ENCODE measurements around the gene MTA3.

MTA3 gene

GRCh38 chr2:42696987-42697386 lies 128.6 kb downstream of the MTA3 start:
- DNase-seq (ENCODE audit: insufficient read length) (no peak), FAIRE-seq (no peak)
- no peak for TF ChIP-seq TAF1 (IDR thresholded peaks at IDR 0.05; ENCODE audit: borderline replicate concordance, low read depth, low read length)

- no peak for TF ChIP-seq TAF1 (IDR thresholded peaks at IDR 0.05; ENCODE audit: borderline replicate concordance, low read depth, low read length)
- no peak for TF ChIP-seq POLR2A (IDR thresholded peaks at IDR 0.05; ENCODE audit: low read depth, low read length)
- no peak for TF ChIP-seq POLR2AphosphoS5 (IDR thresholded peaks at IDR 0.05; ENCODE audit: low read depth, low read length)
- DNase-seq (ENCODE audit: insufficient read length) = no peak
- FAIRE-seq = no peak
Observed at GRCh38 chr2:42698940-42699339, 130.5 kb downstream of the MTA3 start.

- TF ChIP-seq POLR2AphosphoS5 (IDR thresholded peaks at IDR 0.05; ENCODE audit: low read depth, low read length) (no peak), TAF1 (IDR thresholded peaks at IDR 0.05; ENCODE audit: borderline replicate concordance, low read depth, low read length) (no peak), POLR2A (IDR thresholded peaks at IDR 0.05; ENCODE audit: low read depth, low read length) (no peak)
- FAIRE-seq = no peak
- DNase-seq (ENCODE audit: insufficient read length) = no peak
Observed at GRCh38 chr2:42706836-42707235, 138.4 kb downstream of the MTA3 start.

DNA sequence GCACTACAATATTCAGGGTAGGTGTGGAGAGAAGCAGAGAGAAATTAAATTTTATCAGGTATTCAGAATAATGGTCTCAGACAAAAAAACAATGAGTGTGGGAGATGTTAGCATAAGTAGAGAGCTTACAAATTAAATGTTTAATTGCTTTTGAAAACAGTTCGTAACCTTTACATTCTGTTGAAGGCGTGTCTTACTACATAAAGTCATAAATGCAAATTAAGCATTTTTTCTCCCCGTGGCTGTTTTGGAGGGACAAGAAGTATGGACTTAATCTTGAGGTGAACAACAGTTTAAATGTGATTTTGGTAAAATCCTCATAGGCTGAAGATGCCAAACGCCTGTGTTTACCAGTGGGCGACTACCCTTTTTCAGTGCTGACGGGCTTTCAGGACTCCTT lies 139.7 kb downstream of the MTA3 start:
- DNase-seq (ENCODE audit: insufficient read length) (no peak), FAIRE-seq (no peak)
- TF ChIP-seq POLR2AphosphoS5 (IDR thresholded peaks at IDR 0.05; ENCODE audit: low read depth, low read length) (no peak), POLR2A (IDR thresholded peaks at IDR 0.05; ENCODE audit: low read depth, low read length) (no peak), TAF1 (IDR thresholded peaks at IDR 0.05; ENCODE audit: borderline replicate concordance, low read depth, low read length) (no peak)

DNA sequence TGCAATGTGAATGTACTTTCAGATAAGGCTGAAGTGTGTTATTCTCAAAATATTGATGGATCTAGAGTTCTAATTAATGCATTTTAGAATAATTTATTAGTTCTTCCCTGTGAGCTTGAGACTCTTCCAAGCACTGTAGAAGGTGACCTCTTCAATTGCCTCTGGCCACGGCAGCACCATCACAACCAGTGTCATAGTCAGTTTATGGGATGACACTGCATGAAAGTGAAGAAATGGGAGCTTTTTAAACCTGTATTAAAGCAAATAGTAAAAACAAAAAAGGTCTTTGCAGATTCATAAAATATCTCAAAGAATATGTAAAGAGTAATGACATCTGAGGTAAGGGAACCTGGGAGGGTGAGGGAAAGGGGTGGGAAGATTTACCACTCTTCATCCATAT lies 143.5 kb downstream of the MTA3 start:
- FAIRE-seq (no peak), DNase-seq (ENCODE audit: insufficient read length) (no peak)
- TF ChIP-seq TAF1 (IDR thresholded peaks at IDR 0.05; ENCODE audit: borderline replicate concordance, low read depth, low read length) (no peak), POLR2AphosphoS5 (IDR thresholded peaks at IDR 0.05; ENCODE audit: low read depth, low read length) (no peak), POLR2A (IDR thresholded peaks at IDR 0.05; ENCODE audit: low read depth, low read length) (no peak)

GRCh38 chr2:42712934-42713333 lies 144.5 kb downstream of the MTA3 start:
- TF ChIP-seq TAF1 (IDR thresholded peaks at IDR 0.05; ENCODE audit: borderline replicate concordance, low read depth, low read length) (no peak), POLR2A (IDR thresholded peaks at IDR 0.05; ENCODE audit: low read depth, low read length) (no peak), POLR2AphosphoS5 (IDR thresholded peaks at IDR 0.05; ENCODE audit: low read depth, low read length) (no peak)
- FAIRE-seq (no peak), DNase-seq (ENCODE audit: insufficient read length) (no peak)

- TF ChIP-seq POLR2A (IDR thresholded peaks at IDR 0.05; ENCODE audit: low read depth, low read length) = no peak
- TF ChIP-seq POLR2AphosphoS5 (IDR thresholded peaks at IDR 0.05; ENCODE audit: low read depth, low read length) = no peak
- no peak for TF ChIP-seq TAF1 (IDR thresholded peaks at IDR 0.05; ENCODE audit: borderline replicate concordance, low read depth, low read length)
- DNase-seq (ENCODE audit: insufficient read length) (no peak), FAIRE-seq (no peak)
Observed at GRCh38 chr2:42713920-42714319, 145.5 kb downstream of the MTA3 start.

- DNase-seq (ENCODE audit: insufficient read length) (no peak), FAIRE-seq (no peak)
- TF ChIP-seq POLR2AphosphoS5 (IDR thresholded peaks at IDR 0.05; ENCODE audit: low read depth, low read length) (no peak), TAF1 (IDR thresholded peaks at IDR 0.05; ENCODE audit: borderline replicate concordance, low read depth, low read length) (no peak), POLR2A (IDR thresholded peaks at IDR 0.05; ENCODE audit: low read depth, low read length) (no peak)
Observed at GRCh38 chr2:42714686-42715085, 146.3 kb downstream of the MTA3 start.

GRCh38 chr2:42721898-42722297 lies 153.5 kb downstream of the MTA3 start:
- DNase-seq (ENCODE audit: insufficient read length) (no peak), FAIRE-seq (no peak)
- no peak for TF ChIP-seq POLR2AphosphoS5 (IDR thresholded peaks at IDR 0.05; ENCODE audit: low read depth, low read length)
- no peak for TF ChIP-seq TAF1 (IDR thresholded peaks at IDR 0.05; ENCODE audit: borderline replicate concordance, low read depth, low read length)
- no peak for TF ChIP-seq POLR2A (IDR thresholded peaks at IDR 0.05; ENCODE audit: low read depth, low read length)

DNA sequence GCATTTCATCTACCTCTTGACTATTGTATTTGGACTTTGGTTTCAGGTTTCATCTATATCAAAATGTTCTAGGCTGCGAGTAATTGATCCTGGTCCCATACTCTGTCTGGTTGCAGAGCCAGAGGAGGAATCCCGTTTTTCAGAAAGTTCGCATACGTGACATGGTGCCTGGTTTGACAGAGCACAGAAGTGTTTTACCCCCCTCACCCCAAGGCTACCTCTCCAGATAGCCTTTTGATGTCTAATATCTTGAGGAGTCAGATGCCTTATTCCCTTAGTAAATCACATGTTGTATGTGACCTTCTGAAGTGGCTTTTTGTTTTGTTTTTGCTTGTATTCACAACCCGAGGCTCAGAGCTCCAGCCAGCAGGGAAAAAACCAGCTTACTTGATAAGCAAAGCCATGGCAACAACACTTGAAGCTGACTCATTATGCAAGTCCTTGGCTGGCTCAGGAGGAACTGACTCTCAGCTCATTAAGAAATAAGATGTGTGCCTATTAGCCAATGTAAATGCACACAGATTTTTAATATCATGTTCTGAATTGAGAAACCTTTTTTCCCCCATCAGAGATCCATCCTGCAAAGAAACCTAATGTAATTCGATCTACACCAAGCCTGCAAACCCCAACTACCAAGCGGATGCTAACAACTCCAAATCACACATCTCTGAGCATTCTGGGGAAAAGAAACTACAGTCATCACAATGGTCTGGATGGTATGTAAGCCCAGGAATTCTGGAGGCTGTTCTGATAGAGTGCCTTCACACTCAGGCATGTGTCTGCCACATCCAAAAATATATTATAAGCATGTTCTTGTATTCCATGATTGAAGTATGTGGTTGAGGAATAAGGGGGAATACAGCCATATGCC lies 154.1 kb downstream of the MTA3 start:
- TF ChIP-seq TAF1 (IDR thresholded peaks at IDR 0.05; ENCODE audit: borderline replicate concordance, low read depth, low read length) (no peak), POLR2AphosphoS5 (IDR thresholded peaks at IDR 0.05; ENCODE audit: low read depth, low read length) (no peak), POLR2A (IDR thresholded peaks at IDR 0.05; ENCODE audit: low read depth, low read length) (no peak)
- peak; percentile 21 for DNase-seq (ENCODE audit: insufficient read length)
- FAIRE-seq = peak; percentile 90

- DNase-seq (ENCODE audit: insufficient read length) (no peak), FAIRE-seq (no peak)
- no peak for TF ChIP-seq POLR2A (IDR thresholded peaks at IDR 0.05; ENCODE audit: low read depth, low read length)
- no peak for TF ChIP-seq TAF1 (IDR thresholded peaks at IDR 0.05; ENCODE audit: borderline replicate concordance, low read depth, low read length)
- TF ChIP-seq POLR2AphosphoS5 (IDR thresholded peaks at IDR 0.05; ENCODE audit: low read depth, low read length) = no peak
Observed at GRCh38 chr2:42723465-42723864, 155.0 kb downstream of the MTA3 start.

DNA sequence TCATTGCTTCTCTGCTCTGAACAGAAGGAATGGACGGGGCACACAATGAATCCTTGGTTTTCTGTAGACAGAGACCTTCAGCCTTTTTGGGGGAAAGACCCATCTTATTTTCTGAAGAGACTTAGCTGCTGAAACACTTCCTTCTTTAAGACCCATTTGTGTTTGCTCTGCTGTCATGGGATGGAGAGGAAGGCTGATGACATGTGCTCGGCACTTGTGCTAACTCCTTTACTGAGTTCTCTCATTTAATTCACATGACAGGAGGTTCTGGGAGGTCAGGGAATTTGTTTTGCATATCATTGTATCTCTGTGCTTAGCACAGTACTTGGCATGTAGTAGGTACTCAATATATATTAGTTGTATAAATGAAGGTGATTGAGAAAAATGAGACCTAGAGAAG lies 156.5 kb downstream of the MTA3 start:
- DNase-seq (ENCODE audit: insufficient read length) (no peak), FAIRE-seq (no peak)
- TF ChIP-seq TAF1 (IDR thresholded peaks at IDR 0.05; ENCODE audit: borderline replicate concordance, low read depth, low read length) (no peak), POLR2AphosphoS5 (IDR thresholded peaks at IDR 0.05; ENCODE audit: low read depth, low read length) (no peak), POLR2A (IDR thresholded peaks at IDR 0.05; ENCODE audit: low read depth, low read length) (no peak)
